GM23248 (cell line): Measurements from ENCODE around the gene CACNA1C. TPM values are rescaled to one million over a fixed set of nuclear protein-coding genes. Genes with fewer than 3 reads are reported as not detected.

Source experiments
- DNase-seq: peaks from one replicate; pipeline ENCODE4 v3.0.0-alpha.2; 2015
- H2AFZ ChIP-seq: fragments of 200-600 bp; sonication (generic); 2 replicates; pipeline ENCODE4 v1.6.1; 2016; ENCODE audit warnings: antibody characterized with exemption
- H3F3A ChIP-seq: fragments of 200-600 bp; sonication (generic); 2 replicates; pipeline ENCODE4 v1.6.1; 2016; ENCODE audit warnings: mild to moderate bottlenecking, antibody characterized with exemption, mixed run types; ENCODE audit not compliant: insufficient read depth
- H3K27ac ChIP-seq: fragments of 200-600 bp; sonication (generic); 2 replicates; pipeline ENCODE4 v1.5.1; 2016; ENCODE audit warnings: mild to moderate bottlenecking
- H3K27me3 ChIP-seq: fragments of 200-600 bp; sonication (generic); replicated peaks from 2 replicates; pipeline ENCODE4 v1.6.1; 2016; ENCODE audit warnings: mild to moderate bottlenecking; ENCODE audit not compliant: insufficient read depth
- H3K36me3 ChIP-seq: fragments of 200-600 bp; sonication (generic); 2 replicates; pipeline ENCODE4 v1.6.1; 2016; ENCODE audit warnings: low read depth, mild to moderate bottlenecking
- H3K4me1 ChIP-seq: fragments of 200-600 bp; sonication (generic); 2 replicates; pipeline ENCODE4 v1.6.1; 2016; ENCODE audit warnings: mild to moderate bottlenecking; ENCODE audit not compliant: insufficient read depth
- H3K4me2 ChIP-seq: fragments of 200-600 bp; sonication (generic); one replicate; pipeline ENCODE4 v1.6.1; 2016; ENCODE audit warnings: mild to moderate bottlenecking; ENCODE audit not compliant: unreplicated experiment
- H3K4me3 ChIP-seq: fragments of 200-600 bp; sonication (generic); 2 replicates; pipeline ENCODE4 v1.5.1; 2016; ENCODE audit warnings: mild to moderate bottlenecking
- H3K79me2 ChIP-seq: fragments of 200-600 bp; sonication (generic); 2 replicates; pipeline ENCODE4 v1.6.1; 2016; ENCODE audit warnings: mild to moderate bottlenecking; ENCODE audit not compliant: insufficient read depth
- H3K9ac ChIP-seq: fragments of 200-600 bp; sonication (generic); 2 replicates; pipeline ENCODE4 v1.6.1; 2016; ENCODE audit warnings: mild to moderate bottlenecking
- H3K9me2 ChIP-seq: fragments of 200-600 bp; sonication (generic); 2 replicates; pipeline ENCODE4 v1.6.1; 2016; ENCODE audit warnings: mixed run types, mild to moderate bottlenecking, moderate library complexity; ENCODE audit not compliant: insufficient read depth
- H3K9me3 ChIP-seq: fragments of 200-600 bp; sonication (generic); one replicate; pipeline ENCODE4 v1.6.1; 2017; ENCODE audit warnings: low read depth
- H4K20me1 ChIP-seq: fragments of 200-600 bp; sonication (generic); 2 replicates; pipeline ENCODE4 v1.6.0; 2016; ENCODE audit not compliant: insufficient read depth
- EZH2 ChIP-seq: fragments of 200-600 bp; sonication (generic); IDR thresholded peaks from 2 replicates; pipeline ENCODE4 v1.6.1; 2018; ENCODE audit warnings: antibody characterized with exemption, mild to moderate bottlenecking; ENCODE audit not compliant: insufficient read depth, poor library complexity, severe bottlenecking
- EZH2phosphoT487 ChIP-seq: fragments of 200-600 bp; sonication (generic); IDR thresholded peaks from 2 replicates; pipeline ENCODE4 v1.6.1; 2018; ENCODE audit warnings: antibody characterized with exemption, moderate library complexity, mild to moderate bottlenecking, low read depth; ENCODE audit not compliant: insufficient read depth
- WGBS, 2 experiments: methylation state at CpG; one replicate each; pipeline ENCODE4 v1.1.6; 2015 to 2017; ENCODE audit warnings: low lambda C conversion rate in 2 of 2, low coverage in 1 of 2; ENCODE audit errors: missing lambda C conversion rate in 2 of 2; 5-methylcytosine and 5-hydroxymethylcytosine counted together
- in situ Hi-C: fragments of 300-500 bp; cut with MboI; formaldehyde crosslinking; loops from 2 replicates; pipeline ENCODE4 v1.15.0; 2020
- polyA plus RNA-seq: library from polyadenylated mRNA; unstranded; fragments of >200 nt; fragmentation: Nextera tagmentation; extraction: Ambion mirVana; gene quantifications from 2 replicates; pipeline ENCODE4 v1.2.1, GENCODE V29; 2016
- total RNA-seq: library from RNA; depleted of rRNA; stranded (reverse); fragments of >200 nt; shearing (Covaris generic); gene quantifications from 2 replicates; pipeline ENCODE4 v1.2.3, GENCODE V29; 2014

Gene CACNA1C
- total and polyA plus RNA-seq, 2 experiments from 2014 or later = 4.9 to 11.5 TPM

GRCh38 chr12:2347844-2348481 is 295.2 kb downstream of the CACNA1C start:
- Histone ChIP-seq H3K36me3 (no peaks in the 10 kb centered on the region), H4K20me1 (no peaks in the 10 kb centered on the region), H3K79me2 (peaks cover 54% of the 10 kb centered on the region), H3K9me2 (no peaks in the 10 kb centered on the region), H2AFZ (no peak overlapping the region), H3K9ac (no peak overlapping the region), H3K4me2 (no peak overlapping the region), H3K4me3 (no peak overlapping the region), H3K27me3 (no peaks in the 10 kb centered on the region), H3F3A (no peaks in the 10 kb centered on the region), H3K4me1 (no peaks in the 10 kb centered on the region; the same call in 1 of the 2 replicates), H3K27ac (no peak overlapping the region), H3K9me3 (no peaks in the 10 kb centered on the region)
- DNase-seq = no peak
- in situ Hi-C loops = no loop called here
- 78 to 79% methylated on average over 18 to 19 of the region's 19 CpGs for WGBS, 2 experiments
- no peak for TF ChIP-seq EZH2phosphoT487
- no peak for TF ChIP-seq EZH2

- H3K4me2 ChIP-seq = no peak overlapping the region
- in situ Hi-C loops = no loop called here
- no peak for TF ChIP-seq EZH2
- no peaks in the 10 kb centered on the region for H3F3A ChIP-seq
- no peak overlapping the region for H2AFZ ChIP-seq
- no peaks in the 10 kb centered on the region for H3K27me3 ChIP-seq
- WGBS, 2 experiments = 43 to 46% methylated on average over 11 of the region's 11 CpGs
- no peaks in the 10 kb centered on the region; the same call in 1 of the 2 replicates for H3K4me1 ChIP-seq
- no peaks in the 10 kb centered on the region for H3K36me3 ChIP-seq
- DNase-seq = no peak
- no peak overlapping the region for H3K4me3 ChIP-seq
- H3K9me3 ChIP-seq = no peaks in the 10 kb centered on the region
- H3K9ac ChIP-seq = no peak overlapping the region
- H3K79me2 ChIP-seq = peaks cover 51% of the 10 kb centered on the region
- no peaks in the 10 kb centered on the region for H4K20me1 ChIP-seq
- H3K27ac ChIP-seq = no peak overlapping the region
- H3K9me2 ChIP-seq = no peaks in the 10 kb centered on the region
These were observed 295.7 kb downstream of the CACNA1C start for GRCh38 chr12:2348482-2348852.

- Histone ChIP-seq H3K27me3 (no peaks in the 10 kb centered on the region), H3K4me2 (no peak overlapping the region), H3K27ac (no peak overlapping the region), H3K79me2 (peaks cover 41% of the 10 kb centered on the region), H4K20me1 (no peaks in the 10 kb centered on the region), H3K9me2 (no peaks in the 10 kb centered on the region), H3F3A (no peaks in the 10 kb centered on the region), H2AFZ (no peak overlapping the region), H3K9me3 (no peaks in the 10 kb centered on the region), H3K9ac (no peak overlapping the region), H3K4me3 (no peak overlapping the region), H3K36me3 (no peaks in the 10 kb centered on the region), H3K4me1 (no peaks in the 10 kb centered on the region; the same call in 1 of the 2 replicates)
- TF ChIP-seq EZH2phosphoT487 = no peak
- TF ChIP-seq EZH2 = no peak
- 97% methylated on average over 8 of the region's 8 CpGs for WGBS, 2 experiments
- in situ Hi-C loops = no loop called here
- no peak for DNase-seq
These were observed 298.4 kb downstream of the CACNA1C start for GRCh38 chr12:2351161-2351560.

- Histone ChIP-seq H3K36me3 (no peaks in the 10 kb centered on the region), H3K9ac (no peak overlapping the region), H3K4me3 (no peak overlapping the region), H3K79me2 (peaks cover 41% of the 10 kb centered on the region), H3K9me2 (no peaks in the 10 kb centered on the region), H3K4me2 (no peak overlapping the region), H4K20me1 (no peaks in the 10 kb centered on the region), H3F3A (no peaks in the 10 kb centered on the region), H3K27me3 (no peaks in the 10 kb centered on the region), H3K4me1 (no peaks in the 10 kb centered on the region; the same call in 1 of the 2 replicates), H3K9me3 (no peaks in the 10 kb centered on the region), H2AFZ (no peak overlapping the region), H3K27ac (no peak overlapping the region)
- DNase-seq = no peak
- WGBS, 2 experiments = 96 to 98% methylated on average over 6 of the region's 6 CpGs
- in situ Hi-C loops = no loop called here
- no peak for TF ChIP-seq EZH2
- no peak for TF ChIP-seq EZH2phosphoT487
These were observed 299.4 kb downstream of the CACNA1C start for GRCh38 chr12:2352203-2352602.
